ENCODE measurements around the gene RCN2.

GRCh38 chr15:76913737-76914136 lies 17.8 kb upstream of the RCN2 start:
- TF ChIP-seq, protein P1, sequence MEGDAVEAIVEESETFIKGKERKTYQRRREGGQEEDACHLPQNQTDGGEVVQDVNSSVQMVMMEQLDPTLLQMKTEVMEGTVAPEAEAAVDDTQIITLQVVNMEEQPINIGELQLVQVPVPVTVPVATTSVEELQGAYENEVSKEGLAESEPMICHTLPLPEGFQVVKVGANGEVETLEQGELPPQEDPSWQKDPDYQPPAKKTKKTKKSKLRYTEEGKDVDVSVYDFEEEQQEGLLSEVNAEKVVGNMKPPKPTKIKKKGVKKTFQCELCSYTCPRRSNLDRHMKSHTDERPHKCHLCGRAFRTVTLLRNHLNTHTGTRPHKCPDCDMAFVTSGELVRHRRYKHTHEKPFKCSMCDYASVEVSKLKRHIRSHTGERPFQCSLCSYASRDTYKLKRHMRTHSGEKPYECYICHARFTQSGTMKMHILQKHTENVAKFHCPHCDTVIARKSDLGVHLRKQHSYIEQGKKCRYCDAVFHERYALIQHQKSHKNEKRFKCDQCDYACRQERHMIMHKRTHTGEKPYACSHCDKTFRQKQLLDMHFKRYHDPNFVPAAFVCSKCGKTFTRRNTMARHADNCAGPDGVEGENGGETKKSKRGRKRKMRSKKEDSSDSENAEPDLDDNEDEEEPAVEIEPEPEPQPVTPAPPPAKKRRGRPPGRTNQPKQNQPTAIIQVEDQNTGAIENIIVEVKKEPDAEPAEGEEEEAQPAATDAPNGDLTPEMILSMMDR (IDR thresholded peaks at IDR 0.05): no peak
- TF ChIP-seq POLR2AphosphoS5 (IDR thresholded peaks at IDR 0.05): no peak

Measured in transverse colon (tissue), 4 donors.